Activated CD4-positive, alpha-beta T cell treated with anti-CD3 and anti-CD28 coated beads, Interleukin-2, amount 10 ng/mL, durations not matched to agents 24 days and 14 days (primary cell): ENCODE measurements around the gene MALT1. TPM values are rescaled to one million over a fixed set of nuclear protein-coding genes. Genes with fewer than 3 reads are reported as not detected.

ENCODE experiments used
- DNase-seq: peaks from one replicate; pipeline ENCODE4 v3.0.0; 2022
- H3K27ac Mint-ChIP-seq: one replicate; pipeline ENCODE4 v1.8.0; 2022; ENCODE audit warnings: mild to moderate bottlenecking, mixed read lengths
- H3K27me3 Mint-ChIP-seq: one replicate; pipeline ENCODE4 v1.8.0; 2022; ENCODE audit warnings: mixed read lengths
- H3K36me3 Mint-ChIP-seq: one replicate; pipeline ENCODE4 v1.8.0; 2022; ENCODE audit warnings: low read depth, mild to moderate bottlenecking, mixed read lengths
- H3K4me1 Mint-ChIP-seq: one replicate; pipeline ENCODE4 v1.8.0; 2021; ENCODE audit warnings: mixed read lengths
- H3K4me3 Mint-ChIP-seq: one replicate; pipeline ENCODE4 v1.8.0; 2022; ENCODE audit warnings: mild to moderate bottlenecking, moderate library complexity, mixed read lengths
- H3K9me3 Mint-ChIP-seq: one replicate; pipeline ENCODE4 v1.8.0; 2021; ENCODE audit warnings: mixed read lengths
- intact Hi-C: fragments of 100-400 bp; cut with micrococcal nuclease; formaldehyde crosslinking; loops from one replicate; pipeline ENCODE4 v1.15.1; 2023
- total RNA-seq: library from RNA; stranded (reverse); gene quantifications from 2 replicates; pipeline ENCODE4 v1.2.3, GENCODE V29; 2022

The MALT1 gene
- total RNA-seq, 1 donor from 2014 or later: 22.7 TPM

GRCh38 chr18:58687871-58688308 lies 16.6 kb downstream of the MALT1 start:
- Mint-ChIP-seq H3K4me1 (peaks cover 57% of the 10 kb centered on the region), H3K36me3 (peaks cover 62% of the 10 kb centered on the region), H3K27ac (peak overlapping the region; percentile 92), H3K4me3 (peak overlapping the region; percentile 51), H3K27me3 (no peaks in the 10 kb centered on the region), H3K9me3 (peaks cover 5% of the 10 kb centered on the region)
- DNase-seq: peak; percentile 91
- intact Hi-C loops: loop anchor here (1.0 to 5.0 kb wide), 4 partner anchors 16 to 143 kb away; no protein-coding TSS in a partner anchor

GRCh38 chr18:58690259-58690658 lies 19.0 kb downstream of the MALT1 start:
- Mint-ChIP-seq H3K36me3 (peaks cover 55% of the 10 kb centered on the region), H3K4me3 (no peak overlapping the region), H3K27me3 (no peaks in the 10 kb centered on the region), H3K27ac (no peak overlapping the region), H3K4me1 (peaks cover 71% of the 10 kb centered on the region), H3K9me3 (peaks cover 5% of the 10 kb centered on the region)
- intact Hi-C loops: loop anchor here (10.0 kb wide), 1 partner anchor 1215 kb away; no protein-coding TSS in a partner anchor
- DNase-seq: no peak

GRCh38 chr18:58691256-58691655 lies 20.0 kb downstream of the MALT1 start:
- DNase-seq: no peak
- H3K4me1 Mint-ChIP-seq: peaks cover 74% of the 10 kb centered on the region
- intact Hi-C loops: loop anchor here (10.0 kb wide), 1 partner anchor 1214 kb away; no protein-coding TSS in a partner anchor
- no peak overlapping the region for H3K4me3 Mint-ChIP-seq
- H3K27me3 Mint-ChIP-seq: no peaks in the 10 kb centered on the region
- peaks cover 5% of the 10 kb centered on the region for H3K9me3 Mint-ChIP-seq
- H3K36me3 Mint-ChIP-seq: peaks cover 53% of the 10 kb centered on the region
- no peak overlapping the region for H3K27ac Mint-ChIP-seq

- Mint-ChIP-seq H3K9me3 (peaks cover 5% of the 10 kb centered on the region), H3K27ac (peak overlapping the region; percentile 68), H3K4me1 (peaks cover 72% of the 10 kb centered on the region), H3K4me3 (peak overlapping the region; percentile 34), H3K36me3 (peaks cover 51% of the 10 kb centered on the region), H3K27me3 (no peaks in the 10 kb centered on the region)
- intact Hi-C loops: loop anchor here (10.0 kb wide), 1 partner anchor 1212 kb away; no protein-coding TSS in a partner anchor
- DNase-seq: peak; percentile 78
These were observed 21.3 kb downstream of the MALT1 start for GRCh38 chr18:58692422-58693185.

GRCh38 chr18:58694221-58694620 lies 23.0 kb downstream of the MALT1 start:
- no peak for DNase-seq
- intact Hi-C loops: loop anchor here (10.0 kb wide), 1 partner anchor 1211 kb away; no protein-coding TSS in a partner anchor
- H3K36me3 Mint-ChIP-seq: peaks cover 46% of the 10 kb centered on the region

GRCh38 chr18:58694720-58695468 lies 23.6 kb downstream of the MALT1 start:
- Mint-ChIP-seq H3K27me3 (no peaks in the 10 kb centered on the region), H3K4me3 (peak overlapping the region; percentile 52), H3K36me3 (peaks cover 40% of the 10 kb centered on the region), H3K9me3 (no peaks in the 10 kb centered on the region), H3K27ac (peak overlapping the region; percentile 26), H3K4me1 (peaks cover 57% of the 10 kb centered on the region)
- intact Hi-C loops: loop anchor here (10.0 kb wide), 1 partner anchor 1210 kb away; no protein-coding TSS in a partner anchor
- peak; percentile 57 for DNase-seq

More at GRCh38 chr18:58694221-58694620, 23.0 kb downstream of the MALT1 start:
- Mint-ChIP-seq H3K9me3 (peaks cover 5% of the 10 kb centered on the region), H3K27me3 (no peaks in the 10 kb centered on the region), H3K27ac (no peak overlapping the region), H3K4me3 (no peak overlapping the region), H3K4me1 (peaks cover 61% of the 10 kb centered on the region)

GRCh38 chr18:58695772-58696171 lies 24.5 kb downstream of the MALT1 start:
- Mint-ChIP-seq H3K4me3 (peak overlapping the region; percentile 52), H3K4me1 (peaks cover 52% of the 10 kb centered on the region), H3K27ac (peak overlapping the region; percentile 45), H3K36me3 (peaks cover 32% of the 10 kb centered on the region), H3K9me3 (no peaks in the 10 kb centered on the region), H3K27me3 (no peaks in the 10 kb centered on the region)
- peak; percentile 63 for DNase-seq
- intact Hi-C loops: loop anchor here (2.0 to 10.0 kb wide), 3 partner anchors 19 to 1209 kb away; no protein-coding TSS in a partner anchor

- peak overlapping the region; percentile 62 for H3K4me3 Mint-ChIP-seq
These were observed 25.9 kb downstream of the MALT1 start for GRCh38 chr18:58697146-58697545.

GRCh38 chr18:58698701-58699193 lies 27.5 kb downstream of the MALT1 start:
- peak; percentile 49 for DNase-seq
- Mint-ChIP-seq H3K4me3 (no peak overlapping the region), H3K4me1 (peaks cover 39% of the 10 kb centered on the region), H3K9me3 (peaks cover 3% of the 10 kb centered on the region), H3K27ac (no peak overlapping the region), H3K27me3 (no peaks in the 10 kb centered on the region), H3K36me3 (peaks cover 53% of the 10 kb centered on the region)
- intact Hi-C loops: loop anchor here (10.0 kb wide), 1 partner anchor 1206 kb away; no protein-coding TSS in a partner anchor

More at GRCh38 chr18:58697146-58697545, 25.9 kb downstream of the MALT1 start:
- peak overlapping the region; percentile 48 for H3K27ac Mint-ChIP-seq
- DNase-seq: peak; percentile 56
- intact Hi-C loops: loop anchor here (1.0 to 10.0 kb wide), 4 partner anchors 8 to 1208 kb away; no protein-coding TSS in a partner anchor
- peaks cover 41% of the 10 kb centered on the region for H3K36me3 Mint-ChIP-seq
- peaks cover 46% of the 10 kb centered on the region for H3K4me1 Mint-ChIP-seq
- H3K9me3 Mint-ChIP-seq: no peaks in the 10 kb centered on the region
- H3K27me3 Mint-ChIP-seq: no peaks in the 10 kb centered on the region

- no peak overlapping the region for H3K4me3 Mint-ChIP-seq
- peaks cover 3% of the 10 kb centered on the region for H3K9me3 Mint-ChIP-seq
- intact Hi-C loops: loop anchor here (10.0 kb wide), 1 partner anchor 1205 kb away; no protein-coding TSS in a partner anchor
- peaks cover 58% of the 10 kb centered on the region for H3K36me3 Mint-ChIP-seq
- H3K27me3 Mint-ChIP-seq: no peaks in the 10 kb centered on the region
- no peak overlapping the region for H3K27ac Mint-ChIP-seq
- peak; percentile 49 for DNase-seq
- H3K4me1 Mint-ChIP-seq: peaks cover 34% of the 10 kb centered on the region
These were observed 28.3 kb downstream of the MALT1 start for GRCh38 chr18:58699551-58699950.

- H3K4me1 Mint-ChIP-seq: peaks cover 28% of the 10 kb centered on the region
- no peak for DNase-seq
- peaks cover 3% of the 10 kb centered on the region for H3K9me3 Mint-ChIP-seq
- no peak overlapping the region for H3K27ac Mint-ChIP-seq
- H3K4me3 Mint-ChIP-seq: no peak overlapping the region
- H3K27me3 Mint-ChIP-seq: no peaks in the 10 kb centered on the region
- H3K36me3 Mint-ChIP-seq: peaks cover 56% of the 10 kb centered on the region
- intact Hi-C loops: no loop called here
These were observed 28.9 kb downstream of the MALT1 start for GRCh38 chr18:58700209-58700608.

- Mint-ChIP-seq H3K36me3 (peaks cover 48% of the 10 kb centered on the region), H3K27ac (no peak overlapping the region), H3K4me1 (peaks cover 36% of the 10 kb centered on the region), H3K4me3 (no peak overlapping the region), H3K9me3 (no peaks in the 10 kb centered on the region), H3K27me3 (no peaks in the 10 kb centered on the region)
- DNase-seq: peak; percentile 17
- intact Hi-C loops: no loop called here
These were observed 41.7 kb downstream of the MALT1 start for GRCh38 chr18:58712930-58713329.

GRCh38 chr18:58714259-58714658 lies 43.0 kb downstream of the MALT1 start:
- peak; percentile 55 for DNase-seq
- peaks cover 50% of the 10 kb centered on the region for H3K36me3 Mint-ChIP-seq
- H3K4me3 Mint-ChIP-seq: no peak overlapping the region
- H3K27me3 Mint-ChIP-seq: no peaks in the 10 kb centered on the region
- peak overlapping the region; percentile 80 for H3K27ac Mint-ChIP-seq
- intact Hi-C loops: loop anchor here (2.0 kb wide), 1 partner anchor 17 kb away; no protein-coding TSS in a partner anchor
- H3K9me3 Mint-ChIP-seq: no peaks in the 10 kb centered on the region
- H3K4me1 Mint-ChIP-seq: peaks cover 40% of the 10 kb centered on the region
